ENCODE data around the gene LGALSL.

DNA sequence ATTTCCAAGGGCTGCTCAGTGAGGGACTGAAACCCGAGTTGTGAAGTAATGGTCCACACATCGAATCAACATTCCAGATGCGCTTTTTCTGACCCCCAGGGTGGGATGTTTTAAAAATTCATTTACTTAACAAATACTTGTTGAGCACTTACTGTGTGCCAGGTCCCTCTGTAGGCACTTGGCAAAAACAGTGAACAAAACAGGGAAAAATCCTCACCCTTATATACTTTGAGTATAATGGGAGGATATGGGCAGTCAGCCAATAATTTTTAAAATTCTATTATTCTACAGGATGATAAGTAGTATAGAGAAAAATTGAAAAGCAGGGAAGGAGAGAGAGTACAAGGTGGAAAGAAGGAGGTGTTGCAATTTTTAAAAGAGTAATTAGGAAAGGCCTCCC is 38.9 kb downstream of the LGALSL start:
- no peak for TF ChIP-seq EZH2 (IDR thresholded peaks at IDR 0.05; ENCODE audit: low read depth)
- TF ChIP-seq, protein P1, sequence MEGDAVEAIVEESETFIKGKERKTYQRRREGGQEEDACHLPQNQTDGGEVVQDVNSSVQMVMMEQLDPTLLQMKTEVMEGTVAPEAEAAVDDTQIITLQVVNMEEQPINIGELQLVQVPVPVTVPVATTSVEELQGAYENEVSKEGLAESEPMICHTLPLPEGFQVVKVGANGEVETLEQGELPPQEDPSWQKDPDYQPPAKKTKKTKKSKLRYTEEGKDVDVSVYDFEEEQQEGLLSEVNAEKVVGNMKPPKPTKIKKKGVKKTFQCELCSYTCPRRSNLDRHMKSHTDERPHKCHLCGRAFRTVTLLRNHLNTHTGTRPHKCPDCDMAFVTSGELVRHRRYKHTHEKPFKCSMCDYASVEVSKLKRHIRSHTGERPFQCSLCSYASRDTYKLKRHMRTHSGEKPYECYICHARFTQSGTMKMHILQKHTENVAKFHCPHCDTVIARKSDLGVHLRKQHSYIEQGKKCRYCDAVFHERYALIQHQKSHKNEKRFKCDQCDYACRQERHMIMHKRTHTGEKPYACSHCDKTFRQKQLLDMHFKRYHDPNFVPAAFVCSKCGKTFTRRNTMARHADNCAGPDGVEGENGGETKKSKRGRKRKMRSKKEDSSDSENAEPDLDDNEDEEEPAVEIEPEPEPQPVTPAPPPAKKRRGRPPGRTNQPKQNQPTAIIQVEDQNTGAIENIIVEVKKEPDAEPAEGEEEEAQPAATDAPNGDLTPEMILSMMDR (conservative IDR thresholded peaks at IDR 0.05), result no peak
